WTC11 (cell line): ENCODE results near the gene DLL4.

Experiments
- CREM ChIP-seq: sonication (generic); formaldehyde crosslinking; IDR thresholded peaks from 2 replicates; pipeline ENCODE4 v1.8.1; 2022; ENCODE audit warnings: mild to moderate bottlenecking, missing genetic modification reagents, moderate library complexity
- NFE2L1 ChIP-seq: sonication (generic); formaldehyde crosslinking; IDR thresholded peaks from 2 replicates; pipeline ENCODE4 v1.8.1; 2023; ENCODE audit warnings: missing genetic modification reagents
- RELA ChIP-seq: sonication (generic); formaldehyde crosslinking; IDR thresholded peaks from 2 replicates; pipeline ENCODE4 v1.8.1; 2022; ENCODE audit warnings: missing genetic modification reagents, mild to moderate bottlenecking, borderline replicate concordance
- TF ChIP-seq, protein P1 (sequence below): sonication (generic); formaldehyde crosslinking; IDR thresholded peaks from 2 replicates; pipeline ENCODE4 v1.8.1; 2023; ENCODE audit warnings: mild to moderate bottlenecking, missing genetic modification reagents, moderate library complexity
- TF ChIP-seq, protein P2 (sequence below): fragments of 200-600 bp; IDR thresholded peaks from 2 replicates; pipeline ENCODE4 v1.8.0; 2022; ENCODE audit warnings: antibody characterized with exemption
- TF ChIP-seq, protein P3 (sequence below): sonication (generic); formaldehyde crosslinking; IDR thresholded peaks from 2 replicates; pipeline ENCODE4 v1.8.0; 2022; ENCODE audit warnings: mild to moderate bottlenecking, missing genetic modification reagents

DNA sequence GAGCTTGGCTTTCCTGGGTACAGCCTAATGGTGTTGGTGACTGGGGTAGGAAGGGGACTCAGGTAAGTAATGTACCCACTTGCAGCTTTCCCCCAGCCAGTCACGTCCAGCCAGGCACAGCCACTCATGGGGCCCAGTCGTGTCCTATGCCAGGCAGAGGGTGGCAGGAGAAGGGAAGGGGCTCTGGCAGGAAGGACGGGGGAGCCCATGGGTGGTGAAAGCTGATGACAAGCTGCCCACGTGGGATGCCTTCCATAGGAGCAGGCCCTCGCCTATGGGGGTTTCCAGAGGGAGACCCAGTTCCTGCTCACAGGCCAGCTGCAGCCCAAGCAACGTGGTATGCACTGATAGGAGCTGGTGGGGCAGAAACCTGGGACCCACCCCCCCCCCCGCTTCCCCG lies 34.9 kb downstream of the DLL4 start:
- TF ChIP-seq RELA (CRISPR knock-in tag) (no peak), NFE2L1 (CRISPR knock-in tag) (no peak), CREM (CRISPR knock-in tag) (no peak)
- TF ChIP-seq, protein P1, sequence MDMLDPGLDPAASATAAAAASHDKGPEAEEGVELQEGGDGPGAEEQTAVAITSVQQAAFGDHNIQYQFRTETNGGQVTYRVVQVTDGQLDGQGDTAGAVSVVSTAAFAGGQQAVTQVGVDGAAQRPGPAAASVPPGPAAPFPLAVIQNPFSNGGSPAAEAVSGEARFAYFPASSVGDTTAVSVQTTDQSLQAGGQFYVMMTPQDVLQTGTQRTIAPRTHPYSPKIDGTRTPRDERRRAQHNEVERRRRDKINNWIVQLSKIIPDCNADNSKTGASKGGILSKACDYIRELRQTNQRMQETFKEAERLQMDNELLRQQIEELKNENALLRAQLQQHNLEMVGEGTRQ (CRISPR knock-in tag): no peak
- TF ChIP-seq, protein P2, sequence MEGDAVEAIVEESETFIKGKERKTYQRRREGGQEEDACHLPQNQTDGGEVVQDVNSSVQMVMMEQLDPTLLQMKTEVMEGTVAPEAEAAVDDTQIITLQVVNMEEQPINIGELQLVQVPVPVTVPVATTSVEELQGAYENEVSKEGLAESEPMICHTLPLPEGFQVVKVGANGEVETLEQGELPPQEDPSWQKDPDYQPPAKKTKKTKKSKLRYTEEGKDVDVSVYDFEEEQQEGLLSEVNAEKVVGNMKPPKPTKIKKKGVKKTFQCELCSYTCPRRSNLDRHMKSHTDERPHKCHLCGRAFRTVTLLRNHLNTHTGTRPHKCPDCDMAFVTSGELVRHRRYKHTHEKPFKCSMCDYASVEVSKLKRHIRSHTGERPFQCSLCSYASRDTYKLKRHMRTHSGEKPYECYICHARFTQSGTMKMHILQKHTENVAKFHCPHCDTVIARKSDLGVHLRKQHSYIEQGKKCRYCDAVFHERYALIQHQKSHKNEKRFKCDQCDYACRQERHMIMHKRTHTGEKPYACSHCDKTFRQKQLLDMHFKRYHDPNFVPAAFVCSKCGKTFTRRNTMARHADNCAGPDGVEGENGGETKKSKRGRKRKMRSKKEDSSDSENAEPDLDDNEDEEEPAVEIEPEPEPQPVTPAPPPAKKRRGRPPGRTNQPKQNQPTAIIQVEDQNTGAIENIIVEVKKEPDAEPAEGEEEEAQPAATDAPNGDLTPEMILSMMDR: no peak
- TF ChIP-seq, protein P3, sequence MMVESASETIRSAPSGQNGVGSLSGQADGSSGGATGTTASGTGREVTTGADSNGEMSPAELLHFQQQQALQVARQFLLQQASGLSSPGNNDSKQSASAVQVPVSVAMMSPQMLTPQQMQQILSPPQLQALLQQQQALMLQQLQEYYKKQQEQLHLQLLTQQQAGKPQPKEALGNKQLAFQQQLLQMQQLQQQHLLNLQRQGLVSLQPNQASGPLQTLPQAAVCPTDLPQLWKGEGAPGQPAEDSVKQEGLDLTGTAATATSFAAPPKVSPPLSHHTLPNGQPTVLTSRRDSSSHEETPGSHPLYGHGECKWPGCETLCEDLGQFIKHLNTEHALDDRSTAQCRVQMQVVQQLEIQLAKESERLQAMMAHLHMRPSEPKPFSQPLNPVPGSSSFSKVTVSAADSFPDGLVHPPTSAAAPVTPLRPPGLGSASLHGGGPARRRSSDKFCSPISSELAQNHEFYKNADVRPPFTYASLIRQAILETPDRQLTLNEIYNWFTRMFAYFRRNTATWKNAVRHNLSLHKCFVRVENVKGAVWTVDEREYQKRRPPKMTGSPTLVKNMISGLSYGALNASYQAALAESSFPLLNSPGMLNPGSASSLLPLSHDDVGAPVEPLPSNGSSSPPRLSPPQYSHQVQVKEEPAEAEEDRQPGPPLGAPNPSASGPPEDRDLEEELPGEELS: no peak
